Activated CD4-positive, CD25-positive, alpha-beta regulatory T cell treated with anti-CD3 and anti-CD28 coated beads, Interleukin-2, amount 50 U/mL, for 72 hours (primary cell): Measurements from ENCODE around the gene KIAA1958.
"Not testable (repeated sequence)": the region's sequence is repeated elsewhere in the genome, so short reads cannot be mapped to it uniquely, and the experiment has no call there.

ENCODE experiments used
- DNase-seq: peaks from one replicate; pipeline ENCODE4 v3.0.0; 2021

The KIAA1958 gene

DNA sequence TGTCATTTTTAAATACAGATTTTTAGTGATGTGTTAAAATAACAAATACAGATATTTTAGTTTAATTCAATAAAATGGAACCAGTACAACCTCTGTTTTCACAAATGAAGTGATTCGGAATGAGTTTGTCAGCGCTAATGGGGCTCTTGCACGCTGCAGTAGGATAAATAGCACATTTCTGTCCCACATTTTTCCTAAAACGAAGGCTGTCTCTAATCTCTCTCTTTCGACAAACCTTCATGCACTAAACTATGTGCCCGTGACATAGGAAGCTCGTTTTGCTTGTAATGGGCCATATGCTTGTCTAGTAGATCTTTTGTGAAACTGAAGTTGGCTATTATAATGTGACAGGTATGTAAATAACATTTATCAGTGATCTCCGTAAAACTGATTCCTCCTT is 130.7 kb downstream of the KIAA1958 start:
- no peak for DNase-seq

DNA sequence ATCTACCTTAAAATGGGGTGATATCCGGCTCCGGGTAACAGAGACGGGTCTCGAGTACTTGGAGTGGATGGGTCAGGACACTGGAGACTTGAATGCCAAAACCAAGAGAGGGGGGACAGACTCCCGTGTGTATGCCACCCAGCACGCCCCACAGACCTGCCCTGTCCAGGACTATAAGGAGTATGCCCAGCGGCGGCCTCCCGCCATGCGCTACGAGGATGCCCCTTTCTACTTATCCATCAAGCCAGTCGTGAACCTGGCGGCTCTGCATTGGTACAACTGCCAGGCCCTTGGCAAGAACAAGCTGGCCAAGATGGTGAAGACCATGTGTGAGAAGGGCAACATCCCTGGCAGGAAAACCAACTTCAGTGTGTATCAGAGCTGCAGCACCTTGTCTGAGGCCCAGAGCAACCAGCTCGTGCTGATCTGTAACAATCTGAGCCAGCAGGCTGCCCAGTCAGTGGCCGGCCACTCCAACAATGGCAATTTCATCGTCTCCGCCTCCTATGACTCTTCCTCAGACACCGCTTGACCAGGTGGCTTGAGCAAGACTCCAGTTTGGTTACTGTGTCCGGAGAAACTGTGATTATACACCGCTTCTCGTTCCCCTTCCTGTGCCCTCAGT is 131.9 kb downstream of the KIAA1958 start:
- DNase-seq: no peak

DNA sequence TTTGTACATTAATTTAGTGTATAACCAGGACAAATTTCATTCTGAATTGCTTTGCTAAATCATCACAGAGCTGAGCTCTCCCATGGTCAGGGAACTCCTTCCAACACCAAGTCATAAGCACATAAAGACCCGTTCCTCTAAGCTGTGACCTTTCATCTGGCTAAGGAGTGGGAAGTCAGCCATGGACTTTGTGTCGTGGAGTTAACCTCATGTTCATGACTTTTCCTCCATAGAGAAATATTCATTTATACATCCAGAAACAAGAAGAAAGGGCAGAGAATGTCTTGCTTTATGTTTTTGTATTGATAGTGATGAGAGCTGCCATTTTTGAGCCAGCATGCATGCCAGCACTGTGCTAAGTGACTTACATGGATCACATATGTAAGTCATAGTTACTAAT is 133.8 kb downstream of the KIAA1958 start:
- DNase-seq: no peak

DNA sequence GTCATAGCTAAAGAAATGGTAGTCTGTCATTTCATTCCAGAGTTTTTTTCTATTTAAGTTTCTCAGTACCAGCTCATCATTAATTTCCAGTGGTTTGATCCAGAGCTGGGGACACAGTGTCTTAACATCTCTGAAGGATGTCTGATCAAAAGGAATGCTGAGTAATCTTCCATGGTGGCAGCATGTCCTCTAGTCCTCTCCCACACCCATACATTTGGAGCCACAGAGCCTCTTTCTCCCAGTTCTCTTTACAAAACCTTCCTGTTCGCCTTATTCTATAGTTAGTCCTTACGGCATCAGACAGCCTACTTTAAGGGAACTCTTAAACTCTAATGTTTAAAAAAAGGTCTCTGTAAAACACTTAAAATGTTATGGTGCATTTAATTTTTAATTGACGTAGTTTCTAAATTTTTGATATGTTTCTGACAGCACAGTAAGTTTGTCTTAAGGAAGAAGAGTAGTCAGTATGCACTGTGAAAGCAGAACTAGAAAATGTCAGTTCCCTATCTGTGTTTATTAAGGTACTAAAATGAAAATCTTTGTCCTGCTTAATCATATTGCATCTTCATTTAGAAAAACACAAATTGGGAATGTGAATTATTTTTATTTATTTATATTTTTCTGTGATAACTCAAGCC is 134.5 kb downstream of the KIAA1958 start:
- no peak for DNase-seq

DNA sequence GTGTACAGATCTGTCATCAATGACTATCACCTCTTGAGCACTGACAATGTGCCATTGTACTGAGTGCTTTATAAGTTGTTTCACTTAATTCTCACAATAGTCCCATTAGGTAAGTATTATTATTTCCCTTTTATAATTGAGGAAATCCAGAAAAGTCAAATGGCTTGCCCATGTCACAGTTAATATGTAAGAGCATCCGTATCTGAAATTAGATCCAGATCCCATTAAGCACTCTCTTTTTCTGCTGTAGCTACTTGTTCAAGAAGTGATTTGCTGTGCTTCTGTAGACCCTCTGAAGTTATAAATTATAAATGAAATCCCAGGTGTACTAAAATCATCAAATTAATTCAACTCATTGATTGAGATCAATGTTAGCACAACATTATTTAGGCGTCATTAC is 136.6 kb downstream of the KIAA1958 start:
- DNase-seq: no peak

DNA sequence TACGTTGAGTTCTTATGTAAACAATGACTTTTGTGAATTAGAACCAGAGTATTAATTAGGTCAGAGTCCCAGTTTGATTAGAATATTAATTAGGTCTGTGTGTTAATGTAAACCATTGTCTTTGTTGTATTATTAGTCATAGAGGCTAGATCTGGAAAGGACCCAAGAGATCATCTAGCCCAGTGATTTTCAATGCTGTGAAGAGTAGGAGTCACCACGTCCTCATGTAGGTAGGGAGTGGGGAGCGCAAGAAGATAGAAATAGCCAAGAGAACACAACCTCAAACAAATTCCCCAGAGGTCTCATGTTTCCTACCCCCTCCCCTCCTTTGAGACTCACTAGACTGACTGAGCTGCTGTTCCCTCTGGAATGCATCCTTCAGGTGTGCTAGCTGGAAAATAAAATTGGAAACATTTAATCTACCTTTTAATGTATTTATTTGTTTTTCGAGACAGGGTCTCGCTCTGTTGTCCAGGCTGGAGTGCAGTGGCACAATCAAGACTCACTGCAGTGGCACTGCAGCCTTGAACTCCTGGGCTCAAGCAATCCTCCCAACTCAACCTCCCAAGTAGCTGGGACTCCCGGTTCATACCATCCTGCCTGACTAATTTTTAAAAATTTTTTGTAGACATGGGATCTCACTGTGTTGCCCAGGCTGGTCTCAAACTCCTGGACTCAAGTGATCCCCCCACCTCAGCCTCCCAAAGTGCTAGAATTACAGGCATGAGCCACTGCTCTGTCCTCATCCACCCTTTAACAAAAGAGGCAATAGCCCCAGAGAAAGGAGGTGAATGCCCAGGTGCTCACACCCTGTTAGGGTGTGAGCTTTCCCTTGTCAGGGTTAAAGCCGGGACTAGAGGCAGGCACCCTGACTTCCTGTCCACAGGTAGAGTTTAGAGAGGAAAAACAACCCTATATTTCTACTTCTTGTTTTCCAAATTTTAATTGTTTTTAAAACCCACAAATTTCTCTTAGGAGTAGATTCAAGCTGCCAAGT is 138.4 kb downstream of the KIAA1958 start:
- DNase-seq: no peak

DNA sequence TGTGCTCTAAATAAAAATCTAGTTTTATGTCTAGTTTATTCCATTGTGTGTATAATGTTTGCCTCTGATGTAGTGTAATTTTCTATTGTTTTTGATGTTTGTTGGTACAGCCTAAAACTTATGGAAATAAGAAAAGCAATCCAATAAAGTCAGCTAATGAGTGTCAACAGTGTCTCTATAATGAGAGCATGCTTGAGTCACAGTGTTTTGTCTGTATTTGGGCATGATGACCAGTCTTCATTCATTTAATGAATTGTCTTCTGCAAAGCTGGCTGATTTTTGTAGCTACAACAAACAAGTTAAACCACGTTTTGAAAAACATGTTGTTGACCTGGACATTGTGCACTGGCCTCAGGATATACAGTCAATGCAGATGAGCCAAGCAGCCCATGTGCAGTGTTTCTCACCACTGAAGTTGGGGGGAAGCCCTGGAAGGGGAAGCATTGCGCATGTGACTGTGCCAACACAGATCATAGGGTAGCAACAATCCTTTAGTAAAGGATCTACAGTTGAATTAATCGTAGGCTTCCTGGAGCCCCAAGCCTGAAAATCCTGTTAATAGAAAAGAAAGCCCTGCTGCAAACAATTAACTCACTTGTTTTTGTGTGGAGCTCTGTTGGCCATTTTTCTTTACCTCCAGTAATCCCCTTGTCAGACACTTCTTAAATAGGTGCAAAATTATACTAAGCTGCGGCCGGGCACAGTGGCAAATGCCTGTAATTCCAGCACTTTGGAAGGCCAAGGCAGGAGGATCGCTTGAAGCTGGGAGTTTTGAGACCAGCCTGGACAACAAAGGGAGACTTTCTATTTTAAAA is 143.3 kb downstream of the KIAA1958 start:
- no peak for DNase-seq

DNA sequence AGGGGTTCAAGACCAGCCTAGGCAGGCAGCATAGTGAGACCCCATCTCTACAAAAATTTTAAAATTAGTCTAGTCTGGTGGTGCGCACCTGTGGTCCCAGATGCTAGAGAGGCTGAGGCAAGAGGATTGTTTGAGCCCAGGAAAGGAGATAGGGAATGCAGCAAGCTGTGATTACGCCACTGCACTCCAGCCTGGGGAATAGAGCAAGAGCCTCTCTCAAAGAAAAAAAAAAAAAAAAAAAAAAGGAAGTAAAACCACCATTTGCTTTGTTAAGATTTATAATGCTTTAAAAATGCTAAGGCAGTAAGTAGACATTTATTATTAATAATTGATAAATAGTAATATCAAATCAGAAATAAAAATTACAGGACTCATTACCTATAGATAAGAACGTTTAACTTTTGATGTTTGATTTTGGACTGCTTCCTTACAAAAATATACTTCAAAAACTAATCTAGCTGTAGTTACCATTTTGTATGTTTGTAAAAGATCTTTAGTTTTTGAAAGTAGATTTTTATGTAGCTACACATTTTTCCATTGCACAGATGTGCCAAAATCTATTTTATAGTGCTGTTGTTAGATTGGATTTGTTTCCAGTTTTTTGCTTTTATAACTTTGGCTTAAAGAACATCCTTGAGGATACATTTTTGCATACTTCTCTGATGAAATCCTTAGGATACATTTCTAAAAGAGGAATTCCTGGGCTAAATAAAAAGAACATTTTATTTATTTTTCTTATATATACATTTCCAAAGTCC is 144.9 kb downstream of the KIAA1958 start:
- DNase-seq: no peak

DNA sequence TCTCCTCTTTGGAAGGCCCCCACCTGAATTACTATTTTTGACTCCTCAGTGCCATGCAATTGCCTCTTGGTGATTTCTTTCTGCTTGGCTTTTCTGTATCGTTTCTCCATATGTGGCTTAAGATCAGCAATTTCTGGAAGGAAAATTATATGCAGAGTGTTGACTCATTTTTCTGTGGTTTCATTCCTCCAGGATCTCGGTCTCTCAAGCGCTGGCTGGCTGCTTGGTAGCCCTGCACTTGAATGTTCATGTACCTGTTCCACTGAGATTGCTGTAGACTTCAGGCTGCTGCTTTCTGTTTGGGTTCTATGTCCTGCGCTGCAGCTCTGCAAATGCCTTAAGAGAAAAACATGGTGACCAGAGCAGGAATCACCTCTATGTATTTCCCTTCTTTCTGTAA is 153.7 kb downstream of the KIAA1958 start:
- no peak for DNase-seq

DNA sequence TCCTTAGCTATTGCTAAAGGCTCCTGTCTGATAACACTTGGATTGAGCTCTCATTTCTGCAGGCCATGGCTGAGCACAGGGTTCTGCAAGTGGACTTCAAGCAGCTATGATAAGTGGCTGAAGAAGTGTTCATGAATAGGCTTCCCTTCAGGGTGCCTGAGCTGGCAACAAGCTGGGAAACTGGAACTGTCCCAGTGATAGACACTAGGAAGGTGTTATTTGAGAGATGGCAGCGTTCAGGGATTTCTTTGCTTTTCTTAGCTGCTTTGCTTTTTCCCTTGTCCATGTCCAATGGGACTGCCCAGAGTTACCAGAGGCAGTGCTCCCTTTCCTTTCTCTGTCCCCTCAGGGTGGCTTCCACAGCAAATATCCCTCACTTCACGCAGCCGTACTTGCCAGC is 155.5 kb downstream of the KIAA1958 start:
- no peak for DNase-seq

DNA sequence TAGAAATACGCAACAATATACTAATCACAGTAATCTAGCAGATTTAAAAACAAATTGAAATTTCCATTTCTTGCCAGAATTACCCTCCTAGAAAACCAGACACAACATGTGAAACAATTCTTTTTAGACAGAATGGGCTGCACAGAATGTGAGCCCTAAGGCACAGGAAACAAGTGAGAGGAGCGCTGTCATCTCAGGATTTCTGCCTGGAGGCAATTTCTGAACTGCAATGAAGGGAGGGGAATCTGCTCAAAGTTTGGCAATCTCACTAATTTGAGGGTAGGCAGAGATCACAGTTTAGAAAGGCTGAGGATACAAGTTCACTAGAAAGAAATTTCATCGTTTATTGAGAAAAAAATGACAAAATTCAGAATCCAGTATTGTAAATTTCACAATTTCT is 161.0 kb downstream of the KIAA1958 start:
- DNase-seq: no peak

DNA sequence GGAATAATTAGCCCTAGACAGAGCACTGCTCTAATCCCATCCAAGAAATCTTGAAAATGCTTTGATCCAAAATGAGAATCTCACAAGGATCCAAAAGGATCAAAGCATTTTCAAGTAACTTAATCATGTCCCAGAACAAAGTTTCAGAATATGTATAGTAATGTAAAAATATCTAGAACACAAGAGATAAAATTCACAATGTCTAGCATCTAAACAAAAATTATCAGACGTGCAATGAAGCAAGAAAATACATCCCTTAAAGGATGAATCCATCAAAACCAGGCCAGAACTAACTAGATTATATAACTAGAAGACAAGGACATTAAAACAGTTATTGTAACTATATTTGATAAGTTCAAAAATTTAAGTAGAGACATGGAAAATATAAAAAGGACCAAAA is 162.0 kb downstream of the KIAA1958 start:
- no peak for DNase-seq

DNA sequence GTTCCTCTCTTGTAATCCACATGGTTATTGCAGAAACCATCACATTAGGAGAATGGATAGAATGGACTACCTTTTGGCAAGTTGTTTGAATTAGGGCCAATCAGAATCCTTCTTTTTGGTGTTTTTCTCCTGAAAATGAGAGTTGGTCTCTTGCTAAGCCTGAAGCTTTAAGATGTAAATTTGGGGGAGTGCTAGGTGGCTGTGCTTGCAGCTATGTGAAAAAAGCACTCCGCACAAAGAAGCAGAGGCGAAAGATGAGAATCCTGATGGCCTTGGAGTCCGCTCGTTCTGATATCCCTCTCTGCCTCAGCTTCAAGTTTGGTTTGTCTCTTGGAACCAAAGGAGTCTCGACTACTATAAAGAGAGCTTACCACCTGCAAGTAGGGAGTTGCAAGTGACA is 167.7 kb downstream of the KIAA1958 start:
- no peak for DNase-seq

DNA sequence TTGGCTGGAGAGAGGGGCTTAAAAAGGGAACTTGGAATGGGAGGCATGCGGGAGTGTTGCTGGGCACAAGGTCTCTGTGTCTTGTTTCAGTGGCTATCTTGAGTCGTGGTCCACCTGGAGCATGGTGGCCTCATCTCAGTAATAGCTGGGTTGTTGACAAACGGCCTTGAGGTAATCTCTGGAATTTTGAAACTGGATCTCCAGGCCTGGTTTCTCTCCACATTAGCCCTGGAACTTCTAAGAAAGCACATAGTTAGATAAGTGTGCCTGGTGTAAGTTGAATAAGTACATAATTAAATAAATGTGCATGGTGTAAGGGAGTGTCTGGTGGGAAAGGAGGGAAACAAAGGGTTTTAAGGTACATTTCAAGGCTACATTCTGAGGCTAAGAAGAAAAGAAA is 169.0 kb downstream of the KIAA1958 start:
- no peak for DNase-seq

DNA sequence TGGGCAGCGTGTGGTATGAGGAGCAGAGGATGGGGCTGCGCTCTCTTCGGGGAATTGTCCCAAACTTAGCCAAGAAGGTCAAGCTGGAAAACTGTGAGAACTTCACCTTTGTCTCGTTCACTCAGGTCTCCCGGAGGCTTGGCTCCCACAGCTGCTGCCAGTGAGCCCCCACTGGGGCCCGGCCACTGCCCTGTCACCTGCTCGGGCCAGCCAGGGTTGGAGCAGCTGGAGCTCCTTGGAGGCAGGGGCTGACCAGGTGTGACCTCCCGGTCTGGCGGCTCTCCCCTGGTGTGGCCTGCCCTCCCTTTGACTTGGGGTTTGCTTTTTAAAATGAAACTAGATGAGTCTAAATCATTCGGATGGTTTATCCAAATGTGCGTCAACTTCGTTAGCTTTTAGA is 173.3 kb downstream of the KIAA1958 start:
- no peak for DNase-seq

DNA sequence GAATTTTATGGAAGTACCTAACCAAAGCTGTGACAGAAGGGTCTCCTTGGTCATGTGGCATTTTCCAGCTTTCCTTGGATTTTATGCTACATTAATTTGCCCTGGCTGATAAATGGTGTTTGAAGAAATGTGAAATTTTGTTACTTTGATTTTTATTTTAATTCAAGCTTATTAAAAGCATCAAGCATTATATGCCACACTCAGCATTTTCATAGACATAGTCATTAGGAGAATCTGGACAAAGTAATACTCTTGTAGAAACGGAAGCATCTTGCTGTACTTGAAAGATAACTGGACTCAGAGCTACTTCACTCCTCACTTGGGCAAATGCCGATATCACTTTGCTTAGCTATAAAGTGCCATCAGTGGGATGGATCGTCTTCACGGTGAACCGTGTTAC is 177.1 kb downstream of the KIAA1958 start:
- DNase-seq: no peak

DNA sequence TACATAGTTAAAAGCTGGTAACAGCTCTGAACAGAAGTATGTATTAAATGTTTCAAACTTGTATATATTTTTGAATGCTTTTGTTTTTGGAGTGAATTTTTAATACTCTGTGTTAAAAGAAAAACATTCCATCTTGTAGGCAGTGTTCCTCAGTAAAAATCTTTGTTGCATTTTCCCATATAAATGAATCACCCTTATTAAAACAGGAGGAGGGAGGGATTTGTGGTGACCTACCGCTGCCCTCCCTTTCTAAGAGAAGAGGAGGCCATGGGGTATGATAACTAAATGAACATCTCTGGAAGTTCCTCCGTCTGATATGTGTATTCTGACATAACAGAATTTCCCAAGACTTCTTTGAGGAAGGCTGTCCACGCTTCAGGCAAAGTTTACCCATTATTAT is 177.9 kb downstream of the KIAA1958 start:
- no peak for DNase-seq

DNA sequence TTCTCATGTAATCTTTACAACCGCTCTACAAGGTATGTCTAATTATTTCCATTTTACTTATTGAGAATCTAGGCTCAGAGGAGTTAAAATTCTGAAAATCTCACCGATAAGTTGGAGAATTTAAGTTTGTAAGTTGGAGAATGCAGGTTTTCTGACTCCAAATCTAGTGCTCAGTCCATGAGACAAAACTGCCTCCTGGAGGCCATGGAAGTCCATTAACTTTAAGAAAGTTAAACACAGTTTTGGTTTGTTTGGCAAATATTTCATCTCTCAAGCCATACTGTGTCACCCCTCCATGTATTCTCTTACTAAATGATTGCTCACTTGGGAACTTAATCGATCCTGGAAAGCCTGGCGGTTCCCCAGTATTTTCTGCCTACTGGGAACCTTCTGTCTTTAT is 178.7 kb downstream of the KIAA1958 start:
- DNase-seq: no peak

DNA sequence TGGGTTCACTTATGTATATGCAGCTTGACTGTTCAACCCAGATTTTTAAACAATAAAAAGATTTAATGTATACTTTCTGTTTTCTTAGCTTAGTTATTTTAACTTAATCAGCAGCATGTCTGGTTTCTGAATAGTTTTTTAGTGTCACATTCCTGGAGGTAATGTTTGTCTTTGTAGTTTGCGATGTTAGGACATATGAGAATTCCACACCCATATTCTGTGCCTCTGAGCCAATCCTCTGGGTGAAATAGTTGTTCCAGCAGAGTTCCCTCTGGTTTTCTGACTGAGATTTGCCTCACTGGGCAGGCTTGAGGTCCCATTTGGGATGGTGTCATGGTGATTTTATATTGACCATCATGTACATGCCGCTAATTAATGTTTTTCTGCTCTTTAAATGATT is 182.7 kb downstream of the KIAA1958 start:
- DNase-seq: no peak

DNA sequence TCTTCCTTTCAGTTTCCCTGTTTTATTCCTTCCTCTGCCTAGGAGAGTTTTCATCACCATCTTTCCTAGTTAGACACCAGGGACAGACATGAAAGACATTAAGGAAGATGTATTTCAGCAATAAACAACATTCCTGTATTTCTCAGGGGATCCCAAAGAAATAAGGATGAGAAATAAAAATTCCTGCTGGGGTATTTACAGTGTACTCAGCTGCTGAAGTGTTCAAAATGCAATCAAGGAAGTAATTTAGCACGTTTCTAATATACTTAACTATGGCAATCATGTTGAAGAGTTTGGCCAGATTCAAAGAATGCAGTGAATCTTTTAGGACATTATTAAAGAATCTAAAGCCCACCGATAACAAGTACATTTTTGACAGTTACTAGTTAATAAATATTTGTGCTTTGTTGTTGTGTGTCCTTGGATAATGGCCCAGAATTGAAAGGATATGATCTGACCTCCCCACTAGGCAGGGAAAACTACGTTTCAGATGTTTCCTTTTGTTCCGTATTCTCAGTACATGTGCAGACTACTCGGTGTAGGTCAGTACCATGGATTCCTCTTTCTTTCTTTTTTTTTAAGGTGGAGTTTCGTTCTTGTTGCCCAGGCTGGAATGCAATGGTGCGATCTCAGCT is 184.5 kb downstream of the KIAA1958 start:
- no peak for DNase-seq

DNA sequence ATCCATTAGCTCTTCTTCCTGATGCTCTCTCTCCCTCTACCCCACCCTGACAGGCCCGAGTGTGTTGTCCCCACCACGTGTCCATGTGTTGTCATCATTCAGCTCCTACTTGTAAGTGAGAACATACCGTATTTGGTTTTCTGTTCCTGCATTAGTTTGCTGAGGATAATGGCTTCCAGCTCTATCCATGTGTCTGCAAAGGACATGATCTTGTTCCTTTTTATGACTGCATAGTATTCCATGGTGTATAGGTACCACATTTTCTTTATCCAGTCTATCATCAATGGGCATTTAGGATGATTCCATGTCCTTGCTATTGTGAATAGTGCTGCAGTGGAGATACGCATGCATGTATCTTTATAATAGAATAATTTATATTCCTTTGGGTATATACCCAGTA is 186.6 kb downstream of the KIAA1958 start:
- not testable (repeated sequence) for DNase-seq

DNA sequence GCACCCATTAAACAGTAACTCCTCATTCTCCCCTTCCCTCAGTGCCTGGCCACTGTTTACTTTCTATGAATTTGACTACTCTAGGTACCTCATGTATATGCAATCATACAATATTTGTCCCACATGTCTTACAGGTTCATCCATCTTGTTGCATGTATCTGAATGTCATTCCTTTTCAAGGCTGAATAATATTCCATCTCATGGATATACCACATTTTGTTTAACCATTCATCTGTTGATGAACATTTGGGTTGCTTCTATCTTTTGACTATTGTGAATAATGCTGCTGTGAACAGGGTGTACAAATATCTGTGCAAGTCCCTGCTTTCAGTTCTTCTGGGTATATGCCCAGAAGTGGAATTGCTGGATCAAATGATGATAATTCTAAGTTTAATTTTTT is 190.4 kb downstream of the KIAA1958 start:
- DNase-seq: no peak
